RWPE2 (cell line): ENCODE measurements around the gene MYB.

Experiments used
- ATAC-seq: fragments of 200-7000 bp; cut with Tn5 transposase; 3 replicates; pipeline ENCODE4 v1.9.1; 2021; ENCODE audit warnings: low read depth
- DNase-seq: peaks from one replicate; pipeline ENCODE4 v3.0.0-alpha.2; 2020; ENCODE audit warnings: low spot score
- H3K27ac ChIP-seq: fragments of 450-650 bp; 2 replicates; pipeline ENCODE4 v1.5.1; 2017; ENCODE audit warnings: mild to moderate bottlenecking; ENCODE audit not compliant: poor library complexity, severe bottlenecking
- H3K27me3 ChIP-seq: fragments of 250-450 bp; sonication (Bioruptor Pico); 2 replicates; pipeline ENCODE4 v1.5.1; 2021; ENCODE audit warnings: mild to moderate bottlenecking, moderate library complexity; ENCODE audit not compliant: insufficient read depth, poor library complexity, severe bottlenecking
- H3K36me3 ChIP-seq: fragments of 250-450 bp; sonication (Bioruptor Pico); 2 replicates; pipeline ENCODE4 v1.5.1; 2020; ENCODE audit warnings: low read depth, mild to moderate bottlenecking, moderate library complexity
- H3K4me1 ChIP-seq: fragments of 250-450 bp; sonication (Bioruptor Pico); 2 replicates; pipeline ENCODE4 v1.5.1; 2021; ENCODE audit warnings: mild to moderate bottlenecking, moderate library complexity; ENCODE audit not compliant: insufficient read depth, poor library complexity, severe bottlenecking
- H3K4me3 ChIP-seq: fragments of 250-450 bp; sonication (Bioruptor Pico); 2 replicates; pipeline ENCODE4 v1.5.1; 2021; ENCODE audit warnings: mild to moderate bottlenecking, moderate library complexity; ENCODE audit not compliant: severe bottlenecking
- H3K9me3 ChIP-seq: fragments of 250-450 bp; sonication (Bioruptor Pico); 2 replicates; pipeline ENCODE4 v1.5.1; 2021; ENCODE audit warnings: mild to moderate bottlenecking, moderate library complexity; ENCODE audit not compliant: severe bottlenecking
- CTCF ChIP-seq: fragments of 450-650 bp; IDR thresholded peaks from one replicate; pipeline ENCODE4 v1.5.1; 2017; ENCODE audit warnings: mild to moderate bottlenecking, moderate library complexity; ENCODE audit not compliant: poor library complexity, severe bottlenecking

The MYB gene

GRCh38 chr6:135186255-135186654 lies 5.1 kb downstream of the MYB start:
- no peak for DNase-seq
- no peaks in the 10 kb centered on the region for H3K36me3 ChIP-seq
- H3K4me1 ChIP-seq, result peaks cover 11% of the 10 kb centered on the region
- TF ChIP-seq CTCF, result no peak
- H3K4me3 ChIP-seq, result no peak overlapping the region
- H3K27ac ChIP-seq, result no peak overlapping the region
- no peaks in the 10 kb centered on the region for H3K27me3 ChIP-seq
- no peak for ATAC-seq
- H3K9me3 ChIP-seq, result no peaks in the 10 kb centered on the region

GRCh38 chr6:135187372-135187771 lies 6.3 kb downstream of the MYB start:
- no peaks in the 10 kb centered on the region for H3K9me3 ChIP-seq
- no peaks in the 10 kb centered on the region for H3K36me3 ChIP-seq
- no peak for ATAC-seq
- H3K4me3 ChIP-seq, result no peak overlapping the region
- no peak overlapping the region for H3K27ac ChIP-seq
- no peak for DNase-seq
- peaks cover 11% of the 10 kb centered on the region for H3K4me1 ChIP-seq
- no peaks in the 10 kb centered on the region for H3K27me3 ChIP-seq
- TF ChIP-seq CTCF, result no peak

GRCh38 chr6:135188718-135189117 lies 7.6 kb downstream of the MYB start:
- H3K27ac ChIP-seq, result no peak overlapping the region
- H3K4me3 ChIP-seq, result no peak overlapping the region
- TF ChIP-seq CTCF, result no peak
- no peaks in the 10 kb centered on the region for H3K9me3 ChIP-seq
- peaks cover 11% of the 10 kb centered on the region for H3K4me1 ChIP-seq
- no peak for ATAC-seq
- H3K27me3 ChIP-seq, result no peaks in the 10 kb centered on the region
- no peak for DNase-seq
- H3K36me3 ChIP-seq, result no peaks in the 10 kb centered on the region

GRCh38 chr6:135189344-135189743 lies 8.2 kb downstream of the MYB start:
- no peaks in the 10 kb centered on the region for H3K9me3 ChIP-seq
- peaks cover 11% of the 10 kb centered on the region for H3K4me1 ChIP-seq
- H3K4me3 ChIP-seq, result no peak overlapping the region
- H3K36me3 ChIP-seq, result no peaks in the 10 kb centered on the region
- ATAC-seq, result no peak
- H3K27me3 ChIP-seq, result no peaks in the 10 kb centered on the region
- no peak for DNase-seq
- no peak for TF ChIP-seq CTCF
- H3K27ac ChIP-seq, result no peak overlapping the region

- Histone ChIP-seq H3K27ac (no peak overlapping the region), H3K4me3 (no peak overlapping the region), H3K4me1 (no peaks in the 10 kb centered on the region), H3K9me3 (no peaks in the 10 kb centered on the region), H3K27me3 (no peaks in the 10 kb centered on the region), H3K36me3 (no peaks in the 10 kb centered on the region)
- DNase-seq (no peak), ATAC-seq (no peak)
- no peak for TF ChIP-seq CTCF
Measured at GRCh38 chr6:135191508-135192255, 10.6 kb downstream of the MYB start.
